B cell (primary cell): ENCODE results near the gene CALD1. TPM values are rescaled to one million over a fixed set of nuclear protein-coding genes. Genes with fewer than 3 reads are reported as not detected.

Experiments
- ATAC-seq: fragments of 200-7000 bp; cut with Tn5 transposase; one replicate; pipeline ENCODE4 v1.10.0; 2021; ENCODE audit warnings: low read depth, mild to moderate bottlenecking, moderate number of reproducible peaks, moderate library complexity
- CTCF ChIA-PET: fragments of 350-600 bp; sonication (Branson Sonifier 250); formaldehyde crosslinking; loops from one replicate; lab custom pipeline; 2021; ENCODE audit warnings: antibody characterized with exemption, inconsistent platforms; lab: Charles Lee
- POLR2A ChIA-PET: fragments of 350-600 bp; sonication (Branson Sonifier 250); formaldehyde crosslinking; loops from one replicate; lab custom pipeline; 2021; ENCODE audit warnings: antibody characterized with exemption; lab: Charles Lee
- DNase-seq: peaks from one replicate; pipeline ENCODE4 v3.0.0; 2013
- H2AFZ ChIP-seq: 2 replicates; pipeline ENCODE4 v1.6.1; 2012; ENCODE audit warnings: mild to moderate bottlenecking, low read depth, low read length; ENCODE audit not compliant: insufficient read depth, poor library complexity, severe bottlenecking
- H3K27ac ChIP-seq, 2 donors: 1 replicate in 1 of 2; 2 replicates in 1 of 2; pipeline ENCODE4 v1.5.1; 2012 to 2013; ENCODE audit warnings: low read length in 2 of 2, mild to moderate bottlenecking in 2 of 2, moderate library complexity in 1 of 2
- H3K27me3 ChIP-seq, 4 experiments: fragments of 200-600 bp in 1 of 4; sonication (generic) in 1 of 4; replicated peaks in 1 of 4; 1 replicate in 2 of 4; 2 replicates in 2 of 4; pipeline versions ENCODE4 v1.6.1 to v1.7.0; 2013 to 2016; ENCODE audit warnings: low read length in 3 of 4, mild to moderate bottlenecking in 2 of 4, mixed read lengths in 1 of 4, moderate library complexity in 1 of 4; ENCODE audit not compliant: insufficient read depth in 4 of 4, control insufficient read depth in 3 of 4; ENCODE audit errors: control extremely low read depth in 1 of 4
- H3K36me3 ChIP-seq, 2 experiments: replicated peaks in 1 of 2; 1 replicate in 1 of 2; 2 replicates in 1 of 2; pipeline versions ENCODE4 v1.6.1 to v1.7.1; 2013; ENCODE audit warnings: low read length in 1 of 2; ENCODE audit not compliant: insufficient read depth in 2 of 2, control insufficient read depth in 1 of 2; ENCODE audit errors: control extremely low read depth in 1 of 2, extremely low read depth in 1 of 2
- H3K4me1 ChIP-seq, 2 donors: fragments of 200-600 bp in 1 of 2; sonication (generic) in 1 of 2; 1 replicate in 1 of 2; 2 replicates in 1 of 2; pipeline versions ENCODE4 v1.5.1 to v1.6.1; 2013 to 2017; ENCODE audit warnings: low read length in 2 of 2; ENCODE audit not compliant: control insufficient read depth in 2 of 2, insufficient read depth in 2 of 2
- H3K4me2 ChIP-seq: replicated peaks from 2 replicates; pipeline ENCODE3; 2012; ENCODE audit warnings: mild to moderate bottlenecking, low read depth, low read length; ENCODE audit not compliant: poor library complexity, severe bottlenecking
- H3K4me3 ChIP-seq, 5 experiments: fragments of 200-600 bp in 1 of 5; sonication (generic) in 1 of 5; 1 replicate in 3 of 5; 2 replicates in 2 of 5; pipeline versions ENCODE4 v1.5.1 to v1.7.0; 2011 to 2016; ENCODE audit warnings: low read length in 4 of 5, mild to moderate bottlenecking in 4 of 5, low read depth in 2 of 5, control low read depth in 1 of 5, moderate library complexity in 1 of 5; ENCODE audit not compliant: insufficient read depth in 1 of 5; ENCODE audit errors: control extremely low read depth in 1 of 5, extremely low read depth in 1 of 5
- H3K79me2 ChIP-seq: fragments of 200-600 bp; sonication (generic); one replicate; pipeline ENCODE4 v1.6.0; 2016; ENCODE audit warnings: low read length; ENCODE audit not compliant: control insufficient read depth, insufficient read depth
- H3K9ac ChIP-seq: fragments of 200-600 bp; sonication (generic); 2 replicates; pipeline ENCODE4 v1.6.1; 2017; ENCODE audit warnings: mild to moderate bottlenecking, low read length, moderate library complexity
- H3K9me3 ChIP-seq, 3 donors: one replicate each; pipeline versions ENCODE4 v1.6.1 to v1.7.1; 2013; ENCODE audit warnings: low read length in 2 of 3; ENCODE audit not compliant: control insufficient read depth in 2 of 3, insufficient read depth in 1 of 3; ENCODE audit errors: control extremely low read depth in 1 of 3
- H4K20me1 ChIP-seq: 2 replicates; pipeline ENCODE4 v1.6.0; 2012; ENCODE audit warnings: mild to moderate bottlenecking, low read length; ENCODE audit not compliant: insufficient read depth, control insufficient read depth, poor library complexity, severe bottlenecking
- H3K27ac Mint-ChIP-seq: one replicate; pipeline ENCODE4 v1.8.0; 2021; ENCODE audit warnings: mixed read lengths
- H3K27me3 Mint-ChIP-seq: one replicate; pipeline ENCODE4 v1.8.0; 2021; ENCODE audit warnings: mixed read lengths
- H3K4me1 Mint-ChIP-seq: one replicate; pipeline ENCODE4 v1.8.0; 2021; ENCODE audit warnings: mixed read lengths
- H3K4me3 Mint-ChIP-seq: one replicate; pipeline ENCODE4 v1.8.0; 2021; ENCODE audit warnings: mixed read lengths
- H3K9me3 Mint-ChIP-seq: one replicate; pipeline ENCODE4 v1.8.0; 2022; ENCODE audit warnings: mixed read lengths; ENCODE audit not compliant: insufficient read depth
- EZH2 ChIP-seq: IDR thresholded peaks from 2 replicates; pipeline ENCODE4 v1.6.1; 2012; ENCODE audit warnings: borderline replicate concordance, low read depth, mild to moderate bottlenecking, moderate library complexity, low read length; ENCODE audit not compliant: insufficient read depth, poor library complexity, severe bottlenecking
- WGBS: methylation state at CpG from one replicate; pipeline ENCODE4 v1.1.5; 2013; ENCODE audit warnings: missing lambda C conversion rate; ENCODE audit not compliant: insufficient coverage; 5-methylcytosine and 5-hydroxymethylcytosine counted together
- intact Hi-C: fragments of 100-400 bp; cut with micrococcal nuclease; formaldehyde crosslinking; loops from one replicate; pipeline ENCODE4 v1.10.0; 2022
- polyA plus RNA-seq: library from polyadenylated mRNA; depleted of rRNA; stranded (reverse); fragments of >200 nt; gene quantifications from 2 replicates; pipeline ENCODE4 v1.2.3, GENCODE V29; 2012
- total RNA-seq, 2 donors: library from RNA; stranded (reverse); fragments of 120-200 nt in 1 of 2; gene quantifications; 1 replicate in 1 of 2; 2 replicates in 1 of 2; pipeline versions ENCODE4 v1.2.3 to v1.2.4, GENCODE V29; 2013 to 2022
- TF ChIP-seq, protein P1 (sequence below): fragments of 200-600 bp; IDR thresholded peaks from one replicate; pipeline ENCODE4 v1.8.0; 2022; ENCODE audit warnings: antibody characterized with exemption, mild to moderate bottlenecking

CALD1 gene
- total and polyA plus RNA-seq, 2 donors (not counting 1 experiment from before 2014, with no cell fraction given) = 0.18 to 0.69 TPM

DNA sequence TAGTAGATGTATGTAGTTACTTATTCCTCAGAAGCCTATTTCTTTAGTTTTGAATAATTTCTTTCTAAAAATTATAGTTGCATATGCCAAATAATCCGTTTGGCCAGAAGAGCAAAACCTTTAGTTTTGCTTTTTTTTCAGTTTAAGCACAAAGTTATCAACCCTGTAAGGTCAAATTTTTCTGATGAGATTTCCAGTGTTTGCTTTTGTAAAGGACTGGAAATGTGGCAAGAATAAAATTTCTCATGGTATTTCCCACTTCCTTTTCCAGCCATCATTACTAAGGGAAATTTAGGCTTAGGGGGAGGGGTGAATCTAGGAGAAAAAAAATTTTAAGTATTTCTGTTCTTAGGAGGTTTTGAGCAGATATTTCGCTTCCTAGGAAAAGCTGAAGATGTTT is 7.6 kb downstream of the CALD1 start:
- H3K9ac ChIP-seq = no peak overlapping the region
- intact Hi-C loops = no loop called here
- no peak overlapping the region for H2AFZ ChIP-seq
- no CpG with 5 or more reads among the region's 2 CpGs for WGBS
- no peak for ATAC-seq
- Mint-ChIP-seq H3K27ac (no peak overlapping the region), H3K9me3 (no peaks in the 10 kb centered on the region), H3K4me1 (no peaks in the 10 kb centered on the region), H3K27me3 (peaks cover 12% of the 10 kb centered on the region), H3K4me3 (no peak overlapping the region)
- peaks cover 0 to 2% (median 0%) of the 10 kb centered on the region in 4 experiments for H3K27me3 ChIP-seq
- POLR2A ChIA-PET = no interaction called here
- no peaks in the 10 kb centered on the region for H3K9me3 ChIP-seq
- H3K36me3 ChIP-seq = no peaks in the 10 kb centered on the region
- H3K4me3 ChIP-seq = no peak overlapping the region
- CTCF ChIA-PET = no interaction called here
- H4K20me1 ChIP-seq = no peaks in the 10 kb centered on the region
- DNase-seq = no peak
- peaks cover 12 to 13% of the 10 kb centered on the region in 2 donors for H3K4me1 ChIP-seq
- no peak for TF ChIP-seq EZH2
- TF ChIP-seq, protein P1, sequence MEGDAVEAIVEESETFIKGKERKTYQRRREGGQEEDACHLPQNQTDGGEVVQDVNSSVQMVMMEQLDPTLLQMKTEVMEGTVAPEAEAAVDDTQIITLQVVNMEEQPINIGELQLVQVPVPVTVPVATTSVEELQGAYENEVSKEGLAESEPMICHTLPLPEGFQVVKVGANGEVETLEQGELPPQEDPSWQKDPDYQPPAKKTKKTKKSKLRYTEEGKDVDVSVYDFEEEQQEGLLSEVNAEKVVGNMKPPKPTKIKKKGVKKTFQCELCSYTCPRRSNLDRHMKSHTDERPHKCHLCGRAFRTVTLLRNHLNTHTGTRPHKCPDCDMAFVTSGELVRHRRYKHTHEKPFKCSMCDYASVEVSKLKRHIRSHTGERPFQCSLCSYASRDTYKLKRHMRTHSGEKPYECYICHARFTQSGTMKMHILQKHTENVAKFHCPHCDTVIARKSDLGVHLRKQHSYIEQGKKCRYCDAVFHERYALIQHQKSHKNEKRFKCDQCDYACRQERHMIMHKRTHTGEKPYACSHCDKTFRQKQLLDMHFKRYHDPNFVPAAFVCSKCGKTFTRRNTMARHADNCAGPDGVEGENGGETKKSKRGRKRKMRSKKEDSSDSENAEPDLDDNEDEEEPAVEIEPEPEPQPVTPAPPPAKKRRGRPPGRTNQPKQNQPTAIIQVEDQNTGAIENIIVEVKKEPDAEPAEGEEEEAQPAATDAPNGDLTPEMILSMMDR = no peak
- H3K27ac ChIP-seq = no peak overlapping the region
- no peaks in the 10 kb centered on the region for H3K79me2 ChIP-seq
- no peak overlapping the region for H3K4me2 ChIP-seq

DNA sequence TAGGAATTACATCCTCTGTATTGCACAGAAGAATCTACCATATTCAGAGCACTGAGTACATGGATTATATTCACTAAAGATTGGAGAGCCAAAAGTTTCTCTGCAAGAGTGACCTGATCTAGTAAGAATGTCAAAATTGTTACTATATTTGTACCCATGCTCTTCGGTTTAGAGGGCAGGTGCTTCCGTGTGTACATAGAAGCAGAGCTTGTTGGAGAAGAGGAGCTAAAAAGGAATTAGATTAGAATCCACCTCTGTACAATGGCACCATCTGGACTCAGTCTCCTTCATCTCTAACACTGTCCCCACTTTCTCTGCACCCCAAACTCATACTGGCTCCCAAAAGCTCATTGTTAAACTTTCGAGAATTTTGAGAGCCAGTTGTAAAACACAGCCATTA is 8.3 kb downstream of the CALD1 start:
- H3K4me2 ChIP-seq = no peak overlapping the region
- no peak overlapping the region for H2AFZ ChIP-seq
- no peaks in the 10 kb centered on the region for H3K79me2 ChIP-seq
- ChIA-PET POLR2A (interaction anchor here (0.6 kb wide), 1 partner anchor 24 kb away, joined by 4 read pairs; no protein-coding TSS in a partner anchor), CTCF (no interaction called here)
- no peaks in the 10 kb centered on the region for H3K9me3 ChIP-seq
- H3K27ac ChIP-seq = no peak overlapping the region
- Mint-ChIP-seq H3K4me1 (no peaks in the 10 kb centered on the region), H3K4me3 (no peak overlapping the region), H3K27ac (no peak overlapping the region), H3K9me3 (no peaks in the 10 kb centered on the region), H3K27me3 (peaks cover 12% of the 10 kb centered on the region)
- H3K4me3 ChIP-seq = no peak overlapping the region
- intact Hi-C loops = no loop called here
- H3K27me3 ChIP-seq = peaks cover 0 to 2% (median 0%) of the 10 kb centered on the region in 4 experiments
- no peak overlapping the region for H3K9ac ChIP-seq
- TF ChIP-seq, protein P1 = no peak
- TF ChIP-seq EZH2 = no peak
- WGBS = 100% methylated on average over 1 of the region's 3 CpGs
- DNase-seq (no peak), ATAC-seq (no peak)
- peaks cover 6% of the 10 kb centered on the region in 2 donors for H3K4me1 ChIP-seq
- no peaks in the 10 kb centered on the region for H4K20me1 ChIP-seq
- no peaks in the 10 kb centered on the region for H3K36me3 ChIP-seq
